Neural progenitor cell (in vitro differentiated cells): ENCODE data around the gene NAA25.

Experiments used
- CTCF ChIP-seq: fragments of 200-600 bp; sonication (generic); IDR thresholded peaks from 2 replicates; pipeline ENCODE4 v1.5.1; 2017; ENCODE audit warnings: antibody characterized with exemption, mild to moderate bottlenecking
- EZH2phosphoT487 ChIP-seq: fragments of 200-600 bp; sonication (generic); IDR thresholded peaks from 2 replicates; pipeline ENCODE4 v1.6.1; 2017; ENCODE audit warnings: antibody characterized with exemption

GRCh38 chr12:112121780-112122565 is 13.4 kb upstream of the NAA25 start:
- TF ChIP-seq EZH2phosphoT487 (no peak), CTCF (no peak)
